GM18498 (cell line): ENCODE measurements around the gene TRABD2B.

ENCODE experiments used
- ATAC-seq: cut with Tn5 transposase; IDR thresholded peaks from one replicate; pipeline ENCODE4 v1.9.1; 2021; ENCODE audit warnings: mild to moderate bottlenecking, moderate library complexity; ENCODE audit not compliant: unreplicated experiment

TRABD2B gene

DNA sequence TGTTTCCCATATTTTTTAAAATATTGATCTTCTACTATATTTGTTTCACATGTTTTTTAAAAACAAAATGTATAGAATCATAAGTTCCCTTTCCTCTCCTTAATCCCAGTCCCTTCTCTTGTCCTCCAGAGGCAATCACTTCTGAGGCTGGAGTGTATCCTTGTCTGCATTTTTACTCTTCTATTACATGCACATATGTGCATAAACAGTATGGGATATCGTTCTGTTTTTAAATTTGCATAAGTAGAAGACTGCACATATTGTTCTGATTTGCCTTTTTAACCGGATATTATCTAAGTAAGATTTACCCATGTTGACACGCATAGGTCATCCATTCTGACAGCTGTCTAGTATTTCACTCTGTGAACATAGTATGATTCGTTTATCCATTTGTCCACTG lies 142.0 kb downstream of the TRABD2B start:
- ATAC-seq = no peak

DNA sequence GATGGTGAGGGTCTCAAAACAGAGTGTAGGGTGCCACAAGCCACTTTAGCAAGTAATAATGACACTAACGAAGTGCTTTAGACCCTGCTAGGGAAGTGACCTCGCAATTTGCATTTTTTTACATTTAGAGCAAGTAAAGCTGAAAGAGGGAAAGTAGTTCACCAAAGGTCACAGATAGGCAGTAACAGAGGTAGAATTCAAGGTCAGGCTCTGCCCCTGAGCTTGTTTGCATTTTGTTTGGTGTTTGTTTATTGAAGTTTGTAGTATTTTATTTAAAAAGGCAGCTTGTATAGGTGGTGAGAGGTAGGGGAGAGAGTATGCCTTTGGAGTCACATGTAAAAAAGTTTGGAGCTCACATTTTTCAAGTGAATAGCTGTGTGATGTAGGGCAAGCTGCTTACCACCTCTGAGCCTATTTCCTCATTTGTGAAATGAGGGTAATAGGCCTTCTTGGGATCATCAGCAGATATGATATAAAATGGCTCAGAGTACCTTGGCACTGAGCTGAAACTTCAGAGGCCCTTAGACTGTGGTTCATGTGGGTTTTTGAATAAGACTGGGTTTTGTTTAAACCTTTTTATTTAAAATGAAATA lies 142.5 kb downstream of the TRABD2B start:
- no peak for ATAC-seq

DNA sequence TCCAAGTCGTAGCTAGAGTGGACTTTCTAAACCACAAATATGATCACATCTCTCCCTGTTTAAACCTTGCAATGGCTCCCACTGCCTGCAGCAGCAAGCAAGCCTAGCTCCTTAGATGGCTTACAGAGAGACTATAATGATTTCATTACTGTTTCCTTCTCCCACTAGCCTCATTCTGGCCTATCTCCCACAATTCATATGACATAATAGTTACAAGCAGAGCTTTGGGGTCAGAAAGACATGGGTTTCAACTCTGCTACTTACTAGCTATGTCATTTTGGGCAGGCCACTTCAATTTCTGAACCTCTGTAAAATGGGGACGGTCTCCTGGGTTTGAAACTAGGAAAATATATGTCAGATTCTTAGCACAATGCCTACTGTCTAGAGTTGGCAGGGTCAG lies 143.3 kb downstream of the TRABD2B start:
- ATAC-seq = no peak

DNA sequence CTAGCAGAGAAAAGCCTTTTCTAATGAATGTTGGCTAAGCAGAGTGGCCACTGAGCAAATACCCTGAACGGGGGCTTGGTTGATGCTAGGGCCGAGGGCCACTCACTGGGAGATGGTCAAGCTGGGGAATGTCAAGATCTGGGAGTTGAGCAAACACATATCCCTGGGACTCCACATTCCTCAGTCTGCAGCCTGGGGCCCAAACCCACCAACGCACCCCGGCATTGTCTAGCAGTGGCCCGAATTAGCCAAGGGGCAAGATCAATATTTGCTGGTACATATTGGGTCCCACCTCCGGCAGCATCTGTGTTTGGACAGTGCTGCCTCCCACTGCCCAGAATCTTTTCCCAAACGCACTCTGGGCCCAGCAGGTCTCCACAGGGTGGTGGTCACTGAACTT lies 144.1 kb downstream of the TRABD2B start:
- no peak for ATAC-seq

DNA sequence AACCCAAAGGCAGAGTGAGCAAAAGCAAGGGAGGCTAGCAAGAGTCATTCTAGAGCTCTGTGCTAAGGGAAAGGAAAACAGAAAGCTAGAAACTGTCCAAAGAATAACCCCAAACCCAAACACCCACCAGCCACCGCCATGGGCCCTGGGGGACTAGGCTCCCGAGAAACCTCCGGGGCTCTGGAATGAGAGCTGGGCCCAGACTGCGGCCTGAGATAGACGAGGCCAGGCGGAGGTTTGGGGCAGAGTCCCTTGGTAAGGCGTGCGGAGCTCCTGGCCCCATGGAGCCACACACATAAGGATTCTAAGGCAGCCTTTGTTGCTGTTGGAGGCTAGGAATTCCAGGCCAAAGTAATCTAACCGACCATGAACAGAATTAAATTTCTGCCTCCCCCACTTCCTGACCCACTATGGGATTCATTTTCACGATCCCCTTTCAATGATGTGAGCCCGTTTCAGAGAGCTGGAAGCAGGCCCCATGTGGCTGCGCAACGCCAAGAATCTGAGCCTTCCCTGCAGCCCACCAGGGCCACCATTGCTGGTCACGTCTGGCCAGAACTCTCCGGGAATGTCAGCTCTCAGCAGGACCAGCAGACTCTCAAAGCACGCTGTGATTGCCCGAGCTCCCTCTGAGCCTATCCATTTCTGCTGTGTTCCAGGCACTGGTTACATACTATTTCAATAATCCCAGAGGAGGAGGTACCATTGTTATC lies 145.0 kb downstream of the TRABD2B start:
- ATAC-seq = no peak

DNA sequence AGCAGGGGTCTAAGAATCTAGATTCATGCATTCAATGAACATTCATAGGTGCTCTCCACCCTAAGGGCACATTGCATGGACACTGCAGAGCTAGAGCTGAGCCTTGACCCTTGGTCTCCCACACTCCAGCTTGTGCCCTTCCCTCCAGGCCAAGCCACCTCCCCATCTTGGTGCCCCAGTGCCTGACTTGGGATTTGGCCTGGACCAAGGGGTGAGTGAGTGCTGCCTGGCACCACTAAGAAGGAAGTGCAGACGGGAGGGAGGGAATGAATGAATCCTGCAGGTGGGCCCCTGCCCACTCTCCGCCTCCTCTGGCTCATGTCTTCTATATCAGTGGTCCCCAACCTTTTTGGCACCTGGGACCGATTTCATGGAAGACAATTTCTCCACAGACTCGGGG lies 146.7 kb downstream of the TRABD2B start:
- ATAC-seq = no peak

DNA sequence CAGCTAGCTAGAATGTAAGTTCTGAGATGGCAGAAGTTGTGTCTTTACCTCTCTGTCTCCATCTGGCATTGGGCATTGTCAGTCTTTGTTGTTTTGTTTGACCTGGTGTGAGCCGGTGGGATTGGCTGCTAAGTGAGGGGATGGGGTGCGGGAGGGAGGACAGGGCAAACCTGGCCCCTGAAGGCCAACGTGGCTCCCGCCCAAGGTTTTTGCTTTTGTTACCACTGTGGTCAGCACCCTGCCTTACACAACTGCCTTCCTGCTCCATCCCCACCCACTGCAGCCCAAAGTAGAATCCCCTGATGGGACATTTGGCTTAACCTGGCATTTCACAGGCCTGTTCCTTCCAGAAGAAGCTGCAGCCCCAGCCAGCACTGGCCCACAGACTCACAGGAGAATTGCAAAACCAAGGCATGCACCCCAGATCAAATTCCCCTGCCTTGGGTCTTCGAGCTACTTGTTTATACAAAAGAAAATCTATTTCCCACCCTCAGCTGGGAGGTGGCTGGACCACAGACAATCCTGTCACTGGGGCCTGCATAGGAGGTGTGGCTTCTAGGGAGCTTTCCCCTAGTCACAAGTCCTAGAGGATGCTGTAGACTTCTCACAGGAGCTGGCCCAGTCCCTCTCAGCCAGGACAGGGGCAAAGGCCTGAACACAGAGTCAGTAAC lies 147.5 kb downstream of the TRABD2B start:
- ATAC-seq = no peak

DNA sequence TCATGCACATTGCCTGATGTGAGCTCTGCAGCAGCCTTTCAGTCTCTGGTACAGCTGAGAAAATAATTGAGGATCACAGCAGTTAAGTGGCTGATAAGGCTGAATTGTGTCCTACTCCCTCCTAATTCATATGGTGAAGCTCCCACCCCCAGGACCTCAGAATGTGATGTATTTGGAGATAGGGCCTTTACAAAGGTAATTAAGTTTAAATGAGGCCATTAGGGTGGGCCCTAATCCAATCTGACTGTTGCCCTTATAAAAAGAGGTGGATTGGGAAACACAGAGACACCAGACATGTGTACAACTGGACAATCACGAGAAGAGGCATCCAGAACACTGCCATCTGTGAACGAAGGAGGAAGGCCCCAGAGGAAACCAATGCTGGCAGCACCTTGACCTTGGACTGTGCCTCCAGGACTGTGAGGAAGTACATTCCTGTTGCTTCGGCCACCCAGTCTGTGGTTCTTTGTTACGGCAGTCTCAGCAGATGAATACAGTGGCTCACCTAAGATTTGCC lies 148.1 kb downstream of the TRABD2B start:
- ATAC-seq = no peak

DNA sequence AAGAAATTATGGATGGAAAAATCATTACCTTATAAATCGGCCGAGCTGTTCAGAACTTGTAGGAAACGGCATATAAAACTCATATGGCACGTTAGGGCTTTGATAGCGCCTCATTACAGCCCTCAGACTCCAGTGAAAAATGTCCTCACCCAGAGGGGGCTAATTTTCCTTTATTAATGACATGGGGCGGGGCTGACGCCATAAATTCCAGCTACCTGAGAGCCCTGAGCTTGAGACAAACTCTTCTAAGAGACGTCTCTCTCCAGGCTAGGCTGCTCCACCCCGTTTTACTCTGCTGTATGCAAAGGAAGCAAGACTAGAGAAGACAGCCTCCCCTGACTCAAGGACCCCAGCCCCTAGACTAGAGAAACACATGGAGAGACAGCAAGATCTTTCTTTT lies 149.4 kb downstream of the TRABD2B start:
- no peak for ATAC-seq

DNA sequence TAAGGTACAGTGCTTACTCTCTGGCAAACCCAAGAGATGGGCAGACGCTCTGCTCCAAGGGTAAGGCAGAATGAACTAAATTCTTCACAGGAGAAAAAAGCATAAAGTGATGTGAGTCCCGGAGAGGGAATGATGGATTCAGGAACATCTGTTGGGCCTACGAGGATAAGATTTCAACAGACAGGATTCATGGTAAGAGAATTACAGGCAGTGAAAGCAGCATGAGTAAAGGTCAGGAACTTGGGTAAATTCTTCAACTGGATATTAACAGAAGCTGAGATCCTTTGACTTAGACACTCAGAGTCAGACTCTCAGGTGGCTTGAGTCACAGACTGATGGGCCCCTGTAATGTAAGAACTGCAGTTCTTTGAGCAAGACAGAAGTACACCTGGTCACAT lies 152.6 kb downstream of the TRABD2B start:
- ATAC-seq = no peak

DNA sequence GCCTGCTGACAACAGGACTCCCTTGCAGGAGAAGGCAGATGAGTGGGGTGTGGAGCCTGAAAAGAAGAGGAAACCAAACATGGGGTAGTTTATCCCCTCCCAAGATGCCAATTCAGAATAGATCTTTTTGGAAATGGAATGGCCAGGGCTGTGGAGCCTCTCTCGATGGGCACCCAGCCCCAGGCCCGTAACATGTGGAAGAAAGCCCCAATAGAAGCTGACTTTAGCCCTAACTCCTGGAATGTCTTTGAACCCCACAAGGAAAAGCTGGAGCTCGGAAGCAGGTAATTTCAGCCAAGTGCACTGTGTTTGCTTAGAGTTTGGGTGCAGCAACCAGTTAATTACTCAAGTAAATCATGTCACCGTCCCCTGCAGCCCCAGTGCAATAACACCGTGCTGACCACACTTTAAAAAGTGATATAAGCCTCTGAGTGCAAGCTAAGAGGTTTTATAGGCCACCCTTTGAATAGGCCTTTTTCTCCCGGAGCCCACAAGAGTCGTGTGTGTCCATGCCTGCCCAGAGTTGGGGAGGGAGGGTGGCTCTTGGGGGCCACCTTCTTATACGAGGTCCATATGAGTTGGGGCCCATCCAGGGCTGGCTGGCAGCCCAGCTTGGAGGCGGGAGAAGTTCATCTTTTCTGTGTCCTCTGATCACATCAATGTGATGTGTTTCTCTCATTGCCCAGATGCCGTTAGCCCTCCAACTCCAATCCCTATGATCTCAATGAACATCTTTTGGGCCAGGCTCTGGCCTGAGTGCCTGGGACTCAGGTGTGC lies 153.2 kb downstream of the TRABD2B start:
- ATAC-seq = no peak

DNA sequence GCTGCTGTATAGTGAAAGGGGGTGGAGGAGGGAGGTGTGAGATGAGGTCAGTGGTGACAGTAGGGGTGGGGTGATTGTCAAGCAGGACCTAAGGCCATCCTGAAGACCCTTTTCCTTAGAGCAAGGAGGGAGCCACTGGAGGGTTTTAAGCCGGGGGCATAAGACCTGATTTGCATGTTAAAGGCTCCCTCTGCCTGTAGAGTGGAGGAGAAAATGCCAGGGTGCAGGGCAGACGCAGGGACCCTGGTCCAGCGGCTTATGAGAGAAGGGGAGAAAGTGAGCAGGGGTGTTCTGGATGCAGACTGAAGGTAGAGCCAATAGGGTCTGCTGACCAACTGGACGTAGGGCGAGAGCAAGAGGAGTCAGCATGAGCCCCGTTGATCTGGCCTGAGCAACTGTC lies 154.1 kb downstream of the TRABD2B start:
- ATAC-seq = no peak

DNA sequence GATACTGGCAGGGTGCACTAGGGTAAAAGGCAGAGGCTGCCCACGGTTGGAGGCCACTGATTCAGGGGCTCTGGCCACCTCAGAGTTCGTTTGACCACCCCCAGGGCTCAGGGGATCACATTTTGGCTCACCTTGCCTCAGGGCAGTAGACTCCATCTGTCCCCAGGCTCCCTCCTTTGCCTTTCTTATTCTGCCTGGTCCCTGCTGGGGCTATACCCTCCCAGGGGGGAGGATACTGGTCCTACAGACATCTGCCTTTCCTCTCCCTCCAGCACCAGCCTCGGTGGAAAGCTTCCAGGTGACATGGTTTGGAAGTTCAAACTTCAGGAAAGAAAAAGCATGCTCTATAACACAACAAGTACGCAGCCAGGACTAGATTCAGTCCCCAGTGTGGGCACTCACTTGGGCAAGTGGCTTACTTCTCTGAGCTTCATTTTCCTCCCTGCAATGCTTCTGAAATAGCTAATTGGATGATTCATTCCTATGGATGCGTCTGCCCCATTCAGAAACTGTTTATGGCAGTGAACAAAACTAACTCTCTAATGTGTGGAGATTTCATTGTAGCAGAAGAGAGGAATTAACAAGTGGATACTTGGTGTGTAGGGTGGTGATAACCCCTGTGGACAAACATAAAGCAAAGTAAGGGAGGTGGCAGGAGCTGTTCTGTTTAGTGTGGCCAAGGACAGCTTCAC lies 154.8 kb downstream of the TRABD2B start:
- no peak for ATAC-seq

DNA sequence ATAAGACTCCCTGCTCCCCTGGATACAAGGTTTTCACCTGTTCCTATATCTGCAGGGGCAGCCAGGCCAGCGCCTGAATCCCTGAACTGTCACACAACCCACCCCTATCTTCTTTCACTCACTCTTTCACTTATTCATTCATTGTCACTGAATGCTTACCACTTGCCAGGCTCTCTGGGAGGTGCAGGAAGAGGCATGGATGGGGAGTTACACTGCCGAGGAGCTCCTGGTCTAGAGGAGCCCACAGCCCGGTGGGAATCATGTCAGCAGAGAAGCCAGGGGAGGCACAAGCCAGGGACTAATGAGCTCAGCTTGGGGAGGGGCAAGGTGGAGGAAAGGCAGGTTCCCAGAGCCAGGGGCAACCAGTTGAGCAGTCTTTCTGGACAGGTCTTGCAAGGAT lies 155.8 kb downstream of the TRABD2B start:
- ATAC-seq = no peak

DNA sequence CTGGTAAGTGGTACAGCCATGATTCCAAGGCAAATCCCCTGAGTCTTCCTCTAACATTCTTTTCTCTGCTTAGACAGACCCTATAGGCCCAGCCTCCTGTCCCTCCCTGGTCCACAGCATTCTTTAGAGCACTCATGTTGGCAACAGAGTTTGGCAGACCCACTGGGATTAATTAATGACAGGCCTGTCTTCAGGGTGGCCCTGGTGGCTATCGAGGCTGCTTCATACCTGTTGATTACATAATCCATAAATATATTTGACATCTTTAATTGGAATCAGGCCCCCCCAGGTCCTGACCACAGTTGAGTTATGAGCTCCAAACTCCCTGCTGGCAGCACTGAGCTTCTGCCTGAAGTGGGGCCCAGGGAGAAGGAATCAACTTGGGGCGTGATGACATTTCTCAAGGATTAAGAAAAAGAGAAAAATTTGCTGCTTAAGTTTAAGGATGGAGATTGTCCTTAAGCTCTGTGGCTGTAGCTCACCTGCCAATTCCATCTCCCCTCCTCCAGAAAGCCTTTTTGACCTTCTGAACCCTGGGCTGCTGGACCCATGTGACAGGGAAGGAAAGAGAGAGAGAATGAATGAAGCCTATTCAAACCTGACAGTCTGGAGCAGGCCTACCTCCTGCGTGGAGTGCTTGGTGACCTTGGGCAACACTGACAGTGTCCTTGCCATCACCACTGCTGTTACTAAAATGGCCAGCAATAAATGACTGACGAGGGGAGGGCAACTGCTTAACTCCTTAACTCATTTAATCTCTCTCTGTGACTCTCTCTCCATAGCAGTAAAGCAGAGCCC lies 156.6 kb downstream of the TRABD2B start:
- ATAC-seq = no peak

DNA sequence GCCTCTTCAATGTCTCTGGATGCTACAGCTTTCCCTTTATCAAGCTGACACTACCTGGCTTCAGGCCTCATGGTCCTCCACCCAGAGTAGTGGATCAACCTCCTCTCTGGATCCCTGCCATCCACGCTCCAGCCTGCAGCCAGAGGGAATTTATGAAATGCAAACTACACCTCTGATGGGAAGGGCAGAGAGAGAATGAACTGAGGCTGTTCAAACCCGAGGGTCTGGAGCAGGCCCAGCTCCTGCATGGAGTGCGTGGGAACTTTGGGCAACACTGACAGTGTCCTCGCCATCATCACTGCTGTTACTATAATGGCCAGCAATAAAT lies 157.8 kb downstream of the TRABD2B start:
- ATAC-seq = no peak

DNA sequence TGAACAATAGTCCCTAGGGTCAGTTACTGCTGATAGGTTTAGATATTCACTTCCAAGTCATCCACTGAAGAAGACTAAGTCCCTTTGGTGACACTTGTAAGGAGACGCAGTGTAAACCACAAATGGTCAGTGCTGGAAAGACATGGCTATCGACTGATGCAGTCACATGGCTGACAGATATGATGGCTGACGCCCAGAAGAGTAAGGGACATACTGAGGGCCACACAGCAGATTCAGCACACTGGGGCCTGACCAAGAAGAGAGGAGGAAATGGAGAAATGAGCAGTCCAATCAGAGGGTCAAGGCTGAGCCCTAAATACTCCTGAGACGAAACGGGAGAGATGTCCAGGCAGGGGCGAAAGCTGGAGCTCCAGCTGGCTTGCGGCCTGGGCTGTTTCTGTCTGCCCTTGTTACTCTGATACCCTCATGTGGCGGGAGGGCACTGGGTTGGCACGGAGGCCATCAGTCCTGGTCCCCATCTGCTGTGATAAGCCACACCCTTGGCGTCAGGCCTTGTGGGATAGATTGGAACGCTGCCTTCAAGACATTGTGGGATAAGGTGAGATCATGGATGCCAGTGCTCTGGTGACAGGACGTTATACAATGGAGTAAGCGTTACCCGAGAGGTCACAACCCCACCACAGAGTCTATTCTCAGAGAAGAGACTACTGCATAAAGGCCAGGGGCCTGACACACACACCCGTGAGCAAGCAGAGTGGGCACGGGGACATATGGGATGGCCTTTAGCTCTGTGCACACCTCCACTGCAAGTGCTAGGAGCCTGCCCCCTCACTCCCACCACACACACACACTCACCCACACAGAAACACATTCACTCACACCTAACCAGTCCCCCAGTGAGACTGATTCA lies 158.4 kb downstream of the TRABD2B start:
- no peak for ATAC-seq

DNA sequence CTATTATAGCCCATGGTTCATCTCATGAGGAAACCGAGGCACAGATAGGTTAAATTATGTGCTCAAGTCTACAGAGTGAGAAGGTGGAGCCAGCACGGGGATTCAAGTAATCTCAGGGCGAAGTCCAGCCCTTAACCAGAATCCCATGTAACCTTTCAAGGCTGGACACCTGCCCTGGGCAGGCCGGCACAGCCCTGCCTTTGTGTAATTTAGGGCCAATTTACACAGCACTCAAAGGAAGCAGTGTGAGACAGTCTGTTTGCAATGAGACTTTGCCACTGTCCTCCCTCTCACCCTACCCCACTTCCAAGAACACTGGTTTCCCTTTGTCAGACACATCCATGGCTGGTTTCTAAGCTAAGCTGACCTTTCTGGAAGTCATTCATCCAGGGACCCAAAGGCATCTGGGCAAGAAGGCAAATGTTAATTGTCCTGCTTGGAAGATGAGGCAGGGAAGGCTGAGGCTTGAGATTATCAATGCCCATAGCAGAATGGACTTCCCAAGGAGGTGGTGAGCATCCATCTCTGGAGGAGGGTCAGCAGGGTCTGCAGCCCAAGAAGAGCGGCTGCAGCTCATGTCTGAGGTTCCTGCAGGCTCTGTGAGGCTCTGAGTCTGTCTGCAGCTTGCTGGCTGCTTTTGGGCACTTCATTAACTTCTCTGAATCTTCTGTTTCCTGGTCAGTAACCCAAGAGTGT lies 159.2 kb downstream of the TRABD2B start:
- ATAC-seq = no peak
